Fibroblast of pulmonary artery (primary cell): ENCODE data around the gene CCDC81.

ENCODE experiments used
- DNase-seq: peaks from one replicate; pipeline ENCODE4 v3.0.0-alpha.2; 2010; ENCODE audit warnings: low read depth
- H3K4me3 ChIP-seq: replicated peaks from 2 replicates; pipeline ENCODE4 v1.5.1; 2011; ENCODE audit warnings: low read depth, mild to moderate bottlenecking, control low read depth, low read length, moderate library complexity
- CTCF ChIP-seq: IDR thresholded peaks from 2 replicates; pipeline ENCODE4 v1.5.1; 2011; ENCODE audit warnings: mild to moderate bottlenecking, control low read depth, low read length, inconsistent platforms; ENCODE audit errors: missing control alignments

The CCDC81 gene

DNA sequence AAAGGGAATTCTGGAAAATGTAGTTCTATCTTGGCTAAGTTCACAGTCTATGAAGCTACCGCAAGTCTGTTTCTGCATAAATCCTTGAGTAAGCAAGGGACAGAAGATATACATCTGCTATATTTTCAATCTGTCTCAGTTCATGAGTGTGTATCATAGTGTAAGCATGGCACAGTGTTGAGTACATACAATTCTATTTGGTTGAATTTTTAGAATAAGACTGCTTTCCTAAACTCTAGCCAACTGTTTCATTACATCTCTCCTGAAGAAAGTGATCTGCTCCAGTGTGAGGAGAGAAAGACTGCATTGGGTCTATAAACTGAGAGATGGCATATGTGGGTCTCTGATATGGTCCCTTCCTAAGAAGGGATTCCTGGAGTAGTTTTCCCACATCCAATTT lies 2.6 kb upstream of the CCDC81 start:
- DNase-seq, result no peak
- TF ChIP-seq CTCF, result no peak
- H3K4me3 ChIP-seq, result no peak overlapping the region

DNA sequence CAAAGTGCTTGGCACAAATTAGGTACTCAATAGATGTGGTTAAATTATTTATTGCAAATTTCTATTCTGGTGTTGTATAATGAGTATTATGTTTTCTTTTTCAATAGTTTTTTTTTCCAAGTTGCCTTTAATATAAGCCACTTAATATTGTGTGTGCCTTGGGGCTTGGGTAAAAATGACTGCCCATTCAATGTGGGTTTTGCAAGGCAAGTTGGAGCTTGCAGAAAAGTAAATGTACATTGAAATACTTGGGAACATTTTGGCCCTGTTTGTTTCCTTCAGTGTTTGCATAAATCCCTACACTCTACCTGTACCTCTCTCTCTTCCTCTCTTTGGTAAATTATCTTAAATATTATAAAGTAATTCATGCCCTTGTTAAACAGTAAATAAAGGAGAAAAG lies 2.1 kb upstream of the CCDC81 start:
- no peak overlapping the region for H3K4me3 ChIP-seq
- no peak for DNase-seq
- TF ChIP-seq CTCF, result no peak

DNA sequence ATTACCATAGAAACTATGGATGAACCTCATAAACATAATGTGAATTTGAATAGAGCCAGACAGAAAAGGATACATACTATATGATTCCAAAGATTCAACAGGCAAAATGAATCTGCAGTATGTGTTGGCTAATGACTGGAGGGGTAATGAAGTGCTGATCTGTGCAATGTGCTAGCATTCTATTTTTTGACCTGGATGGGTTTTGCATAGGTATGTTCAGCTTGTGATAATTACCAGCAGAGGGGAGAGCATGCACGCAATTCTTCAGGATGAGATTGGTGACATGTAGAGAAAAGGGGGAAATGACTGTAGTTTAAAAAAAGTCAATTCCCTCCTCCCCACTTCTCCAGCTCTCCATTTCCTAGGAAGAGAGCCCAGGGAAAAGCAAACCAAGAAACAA lies 618 bp upstream of the CCDC81 start:
- peak overlapping the region; percentile 38 for H3K4me3 ChIP-seq
- DNase-seq, result peak; percentile 7
- TF ChIP-seq CTCF, result no peak

GRCh38 chr11:86377972-86378371 lies 3.3 kb downstream of the CCDC81 start:
- DNase-seq, result no peak
- no peak for TF ChIP-seq CTCF
- H3K4me3 ChIP-seq, result no peak overlapping the region

DNA sequence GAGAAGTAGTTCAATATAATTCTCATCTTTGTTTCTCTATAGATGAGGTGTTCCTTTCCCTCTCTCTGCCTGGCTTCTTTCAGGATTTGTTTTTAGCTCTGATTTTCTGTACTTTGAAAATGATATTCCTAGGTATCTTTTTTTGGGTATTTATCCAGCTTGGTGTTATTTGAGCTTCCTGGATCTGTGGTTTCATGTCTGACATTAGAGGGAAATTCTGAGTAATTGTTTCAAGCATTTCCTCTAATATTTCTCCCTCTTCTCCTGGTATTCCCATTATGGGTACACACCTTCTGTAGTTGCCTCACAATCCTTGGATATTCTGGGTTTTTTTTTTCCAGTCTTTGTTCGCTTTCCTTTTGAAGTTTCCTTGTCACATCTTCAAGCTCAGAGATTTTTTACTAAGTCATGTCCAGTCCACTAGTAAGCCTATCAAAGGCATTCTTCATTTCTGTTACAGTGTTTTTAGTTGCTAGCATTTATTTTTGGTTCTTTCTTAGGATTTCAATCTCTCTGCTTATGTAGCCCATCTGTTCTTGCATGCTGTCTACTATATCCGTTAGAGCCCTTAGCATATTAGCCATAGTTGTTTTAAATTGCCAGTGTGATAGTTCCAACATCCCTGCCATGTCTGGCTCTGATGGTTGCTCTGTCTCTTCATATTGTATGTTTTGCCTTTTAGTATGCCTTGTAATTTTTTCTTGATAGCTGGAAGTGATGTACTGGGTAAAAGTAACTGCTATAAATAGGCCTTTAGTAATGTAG lies 5.8 kb downstream of the CCDC81 start:
- TF ChIP-seq CTCF, result no peak
- no peak overlapping the region for H3K4me3 ChIP-seq
- no peak for DNase-seq

GRCh38 chr11:86383041-86383955 lies 8.6 kb downstream of the CCDC81 start:
- no peak for TF ChIP-seq CTCF
- DNase-seq, result no peak
- H3K4me3 ChIP-seq, result no peak overlapping the region
